Tibial artery (tissue), 4 donors: Measurements from ENCODE around the gene RHOV.
"Not testable (repeated sequence)": the region's sequence is repeated elsewhere in the genome, so short reads cannot be mapped to it uniquely, and the experiment has no call there.

Experiments used
- DNase-seq, 2 donors: peaks; one replicate each; pipeline ENCODE4 v3.0.0-alpha.2; 2019
- H3K27ac ChIP-seq, 2 donors: fragments of 200-600 bp; sonication (generic) in 1 of 2; 1 replicate in 1 of 2; 2 replicates in 1 of 2; pipeline ENCODE4 v1.5.1; 2018 to 2019; ENCODE audit warnings: mild to moderate bottlenecking in 1 of 2
- H3K27me3 ChIP-seq, 2 donors: fragments of 200-600 bp; sonication (generic) in 1 of 2; one replicate each; pipeline versions ENCODE4 v1.5.1 to v1.6.0; 2016 to 2019
- H3K36me3 ChIP-seq, 3 donors: fragments of 200-600 bp; sonication (generic) in 2 of 3; one replicate each; pipeline ENCODE4 v1.5.1; 2016 to 2019; ENCODE audit warnings: mild to moderate bottlenecking in 2 of 3
- H3K4me1 ChIP-seq, 4 donors: fragments of 200-600 bp; sonication (generic) in 2 of 4; 1 replicate in 3 of 4; 2 replicates in 1 of 4; pipeline ENCODE4 v1.5.1; 2016 to 2019
- H3K4me3 ChIP-seq, 2 donors: fragments of 200-600 bp; sonication (generic) in 1 of 2; 1 replicate in 1 of 2; 2 replicates in 1 of 2; pipeline ENCODE4 v1.5.1; 2018 to 2019; ENCODE audit warnings: mild to moderate bottlenecking in 2 of 2
- H3K9me3 ChIP-seq, 3 donors: fragments of 200-600 bp; sonication (generic) in 1 of 3; one replicate each; pipeline ENCODE4 v1.5.1; 2016 to 2019
- CTCF ChIP-seq, 2 experiments: fragments of 200-600 bp in 1 of 2; fragments of 450-650 bp in 1 of 2; IDR thresholded peaks; one replicate each; pipeline ENCODE4 v1.5.1; 2017 to 2019; ENCODE audit warnings: antibody characterized with exemption in 2 of 2, mild to moderate bottlenecking in 1 of 2, moderate library complexity in 1 of 2
- intact Hi-C: fragments of 100-400 bp; cut with DNase I; formaldehyde crosslinking; loops from one replicate; pipeline ENCODE4 v1.15.0; 2023; ENCODE audit warnings: low total_unique reads

Gene RHOV

GRCh38 chr15:40871749-40872617, 2.1 kb downstream of the RHOV start:
- H3K27me3 ChIP-seq = peaks cover 0 to 33% of the 10 kb centered on the region in 2 donors
- DNase-seq = no peak
- no peak for TF ChIP-seq CTCF (IDR thresholded peaks at IDR 0.05)
- no peak overlapping the region for H3K4me3 ChIP-seq
- no peaks in the 10 kb centered on the region for H3K36me3 ChIP-seq
- H3K4me1 ChIP-seq = peaks cover 0 to 19% (median 12%) of the 10 kb centered on the region in 4 donors
- no peaks in the 10 kb centered on the region for H3K9me3 ChIP-seq
- intact Hi-C loops = no loop called here
- H3K27ac ChIP-seq = no peak overlapping the region

GRCh38 chr15:40870716-40871115, 3.3 kb downstream of the RHOV start:
- Histone ChIP-seq H3K4me1 (peaks cover 0 to 19% (median 12%) of the 10 kb centered on the region in 4 donors), H3K4me3 (no peak overlapping the region), H3K27ac (no peak overlapping the region), H3K36me3 (no peaks in the 10 kb centered on the region), H3K27me3 (peaks cover 0 to 40% of the 10 kb centered on the region in 2 donors), H3K9me3 (no peaks in the 10 kb centered on the region)
- no peak for TF ChIP-seq CTCF (IDR thresholded peaks at IDR 0.05)
- no peak for DNase-seq
- intact Hi-C loops = no loop called here

DNA sequence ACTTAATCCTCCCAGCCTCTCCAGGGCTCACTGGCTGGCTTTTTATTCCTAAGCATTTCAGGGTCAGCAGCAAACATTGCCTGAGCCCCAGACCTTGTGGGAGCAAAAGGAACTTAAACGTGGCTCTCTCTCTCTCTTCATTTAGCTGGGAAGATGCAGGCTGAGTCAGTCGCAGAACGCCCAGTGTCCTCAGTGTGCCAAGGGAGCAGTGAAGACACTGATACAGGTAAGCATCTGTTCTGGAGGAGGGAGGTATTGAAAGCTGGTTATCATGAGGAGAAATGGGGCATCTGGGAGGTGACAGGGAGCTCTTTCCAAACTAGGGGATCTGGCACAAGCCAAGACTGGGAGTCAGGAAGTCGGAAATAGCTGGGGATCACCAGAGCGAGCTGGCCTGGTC, 4.3 kb downstream of the RHOV start:
- TF ChIP-seq CTCF (IDR thresholded peaks at IDR 0.05) = no peak
- intact Hi-C loops = no loop called here

GRCh38 chr15:40867199-40867598, 6.8 kb downstream of the RHOV start:
- H3K27me3 ChIP-seq = peaks cover 0 to 53% of the 10 kb centered on the region in 2 donors
- no peak overlapping the region for H3K4me3 ChIP-seq
- DNase-seq = no peak
- intact Hi-C loops = no loop called here
- H3K36me3 ChIP-seq = no peaks in the 10 kb centered on the region
- TF ChIP-seq CTCF (IDR thresholded peaks at IDR 0.05) = no peak
- H3K9me3 ChIP-seq = no peaks in the 10 kb centered on the region
- no peaks in the 10 kb centered on the region for H3K4me1 ChIP-seq
- H3K27ac ChIP-seq = no peak overlapping the region

More for the DNA sequence above, 4.3 kb downstream of the RHOV start:
- no peaks in the 10 kb centered on the region for H3K36me3 ChIP-seq
- H3K27ac ChIP-seq = no peak overlapping the region
- peaks cover 0 to 19% (median 12%) of the 10 kb centered on the region in 4 donors for H3K4me1 ChIP-seq
- no peaks in the 10 kb centered on the region for H3K9me3 ChIP-seq
- peaks cover 0 to 50% of the 10 kb centered on the region in 2 donors for H3K27me3 ChIP-seq
- H3K4me3 ChIP-seq = no peak overlapping the region
- no peak for DNase-seq

- peaks cover 0 to 44% of the 10 kb centered on the region in 2 donors for H3K27me3 ChIP-seq
- no peaks in the 10 kb centered on the region for H3K9me3 ChIP-seq
- intact Hi-C loops = no loop called here
- H3K36me3 ChIP-seq = no peaks in the 10 kb centered on the region
- H3K4me3 ChIP-seq = no peak overlapping the region
- H3K27ac ChIP-seq = no peak overlapping the region
- TF ChIP-seq CTCF (IDR thresholded peaks at IDR 0.05) = no peak
- DNase-seq = no peak
- no peaks in the 10 kb centered on the region for H3K4me1 ChIP-seq
Measured at GRCh38 chr15:40863660-40864270, 10.3 kb downstream of the RHOV start.

DNA sequence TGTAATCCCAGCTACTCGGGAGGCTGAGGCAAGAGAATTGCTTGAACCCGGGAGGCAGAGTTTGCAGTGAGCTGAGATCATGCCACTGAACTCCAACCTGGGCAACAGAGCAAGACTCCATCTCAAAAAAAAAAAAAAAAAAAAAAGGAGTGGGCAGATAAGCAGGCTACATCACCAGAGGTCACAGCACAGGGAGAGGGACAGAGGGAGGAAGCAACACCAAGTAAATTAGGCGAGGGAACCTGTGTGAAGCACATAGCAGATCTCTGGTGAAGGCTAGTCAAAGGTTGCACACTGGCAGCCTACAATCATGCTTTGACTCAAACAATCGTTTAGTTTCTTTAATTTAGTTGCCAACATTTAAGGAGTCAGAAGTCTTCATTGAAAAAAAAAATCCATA, 12.9 kb downstream of the RHOV start:
- DNase-seq, H3K9me3 ChIP-seq, intact Hi-C loops, H3K4me3 ChIP-seq, H3K27ac ChIP-seq, H3K36me3 ChIP-seq: not testable (repeated sequence)
- Histone ChIP-seq H3K27me3 (peaks cover 0 to 53% of the 10 kb centered on the region in 2 donors), H3K4me1 (peaks cover 0 to 10% (median 2%) of the 10 kb centered on the region in 4 donors)
